SK-N-SH (cell line): Measurements from ENCODE around the gene CBFA2T3. TPM values are rescaled to one million over a fixed set of nuclear protein-coding genes. Genes with fewer than 3 reads are reported as not detected.

Experiments used
- CTCF ChIA-PET: fragments of 300-600, 350-600 bp; formaldehyde crosslinking; extraction: SDS; loops from one replicate; lab custom pipeline; 2021; lab: Yijun Ruan, JAX
- POLR2A ChIA-PET: fragments of 350-600 bp; sonication (Branson Sonifier 250); formaldehyde crosslinking; extraction: SDS; loops from one replicate; lab custom pipeline; 2020; ENCODE audit warnings: antibody characterized with exemption, inconsistent platforms; lab: Yijun Ruan, JAX
- DNase-seq: peaks from one replicate; pipeline ENCODE4 v3.0.0; 2012
- H2AFZ ChIP-seq: fragments of 200-600 bp; sonication (generic); 2 replicates; pipeline ENCODE4 v1.8.1; 2016; ENCODE audit warnings: antibody characterized with exemption, mild to moderate bottlenecking, low read depth
- H3F3A ChIP-seq: fragments of 200-600 bp; sonication (generic); replicated peaks from 2 replicates; pipeline ENCODE3; 2016; ENCODE audit warnings: antibody characterized with exemption, mild to moderate bottlenecking; ENCODE audit not compliant: insufficient read depth
- H3K27ac ChIP-seq, 2 experiments: fragments of 200-500 bp in 1 of 2; fragments of 200-600 bp in 1 of 2; sonication (Bioruptor generic) in 1 of 2; sonication (generic), shearing (Covaris generic) in 1 of 2; 2 replicates each; pipeline versions ENCODE4 v1.5.1 to v1.6.1; 2014 to 2016; ENCODE audit warnings: low read depth in 2 of 2, inconsistent platforms in 1 of 2, low read length in 1 of 2, mild to moderate bottlenecking in 1 of 2, mixed read lengths in 1 of 2
- H3K27me3 ChIP-seq: fragments of 200-600 bp; sonication (generic), shearing (Covaris generic); 2 replicates; pipeline ENCODE4 v1.6.1; 2016; ENCODE audit warnings: mixed run types; ENCODE audit not compliant: insufficient read depth
- H3K36me3 ChIP-seq, 2 experiments: fragments of 200-500 bp in 1 of 2; fragments of 200-600 bp in 1 of 2; sonication (Bioruptor generic) in 1 of 2; sonication (generic) in 1 of 2; replicated peaks in 1 of 2; 2 replicates each; pipeline versions ENCODE3 to v1.5.1; 2014 to 2016; ENCODE audit warnings: low read length in 1 of 2, mild to moderate bottlenecking in 1 of 2; ENCODE audit not compliant: insufficient read depth in 2 of 2, control insufficient read depth in 1 of 2
- H3K4me1 ChIP-seq, 2 experiments: fragments of 200-500 bp in 1 of 2; fragments of 200-600 bp in 1 of 2; sonication (Bioruptor generic) in 1 of 2; sonication (generic), shearing (Covaris generic) in 1 of 2; 2 replicates each; pipeline versions ENCODE4 v1.5.1 to v1.6.1; 2014 to 2016; ENCODE audit warnings: low read depth in 1 of 2, low read length in 1 of 2, mixed run types in 1 of 2; ENCODE audit not compliant: insufficient read depth in 2 of 2, control insufficient read depth in 1 of 2
- H3K4me2 ChIP-seq: fragments of 200-600 bp; sonication (generic), shearing (Covaris generic); 2 replicates; pipeline ENCODE4 v1.6.1; 2017; ENCODE audit warnings: mixed run types
- H3K4me3 ChIP-seq, 2 experiments: fragments of 200-500 bp in 1 of 2; fragments of 200-600 bp in 1 of 2; sonication (Bioruptor generic) in 1 of 2; sonication (generic), shearing (Covaris generic) in 1 of 2; 2 replicates each; pipeline versions ENCODE4 v1.5.1 to v1.8.1; 2014 to 2016; ENCODE audit warnings: low read depth in 2 of 2, inconsistent platforms in 1 of 2, low read length in 1 of 2, mild to moderate bottlenecking in 1 of 2, mixed read lengths in 1 of 2, moderate library complexity in 1 of 2
- H3K79me2 ChIP-seq: fragments of 200-600 bp; sonication (generic); 2 replicates; pipeline ENCODE4 v1.8.1; 2017; ENCODE audit warnings: mild to moderate bottlenecking; ENCODE audit not compliant: insufficient read depth
- H3K9ac ChIP-seq: fragments of 200-600 bp; sonication (generic); 2 replicates; pipeline ENCODE4 v1.6.1; 2017; ENCODE audit warnings: mixed run types
- H3K9me2 ChIP-seq: fragments of 200-600 bp; sonication (generic); 2 replicates; pipeline ENCODE4 v1.6.1; 2017; ENCODE audit warnings: mixed run types
- H3K9me3 ChIP-seq: fragments of 200-600 bp; sonication (generic); 2 replicates; pipeline ENCODE4 v1.6.1; 2017; ENCODE audit warnings: mixed run types, mild to moderate bottlenecking, moderate library complexity
- H4K20me1 ChIP-seq: fragments of 200-600 bp; sonication (generic); 2 replicates; pipeline ENCODE4 v1.6.1; 2017; ENCODE audit warnings: mild to moderate bottlenecking, mixed run types; ENCODE audit not compliant: insufficient read depth
- ELF1 ChIP-seq: IDR thresholded peaks from 2 replicates; pipeline ENCODE4 v1.4.0; 2012
- EZH2phosphoT487 ChIP-seq: fragments of 200-600 bp; sonication (generic); IDR thresholded peaks from 2 replicates; pipeline ENCODE4 v1.6.1; 2017; ENCODE audit warnings: low read depth, mixed run types, mild to moderate bottlenecking, antibody characterized with exemption, moderate library complexity, borderline replicate concordance
- FOXM1 ChIP-seq: IDR thresholded peaks from 2 replicates; pipeline ENCODE4 v1.4.0; 2012; ENCODE audit warnings: low read depth, mild to moderate bottlenecking
- GABPA ChIP-seq: IDR thresholded peaks from 2 replicates; pipeline ENCODE4 v1.4.0; 2012; ENCODE audit warnings: low read depth, mild to moderate bottlenecking
- IRF3 ChIP-seq: fragments of 150-350 bp; IDR thresholded peaks from 2 replicates; pipeline ENCODE4 v1.6.1; 2016; ENCODE audit warnings: mild to moderate bottlenecking, low read depth, low read length
- JUND ChIP-seq: IDR thresholded peaks from 2 replicates; pipeline ENCODE4 v1.4.0; 2012
- NFIC ChIP-seq: IDR thresholded peaks from 2 replicates; pipeline ENCODE4 v1.4.0; 2012; ENCODE audit warnings: borderline replicate concordance
- NRF1 ChIP-seq: IDR thresholded peaks from 2 replicates; pipeline ENCODE4 v1.6.1; 2012; ENCODE audit warnings: low read depth, mild to moderate bottlenecking, low read length
- RAD21 ChIP-seq: IDR thresholded peaks from 2 replicates; pipeline ENCODE4 v1.6.1; 2012; ENCODE audit warnings: mild to moderate bottlenecking, low read length
- RCOR1 ChIP-seq: fragments of 150-350 bp; IDR thresholded peaks from 2 replicates; pipeline ENCODE4 v1.6.1; 2017; ENCODE audit warnings: antibody characterized with exemption, low read length
- RFX5 ChIP-seq: IDR thresholded peaks from 2 replicates; pipeline ENCODE4 v1.6.1; 2012; ENCODE audit warnings: mild to moderate bottlenecking, improper control_type of control experiment, low read length
- TCF12 ChIP-seq: IDR thresholded peaks from 2 replicates; pipeline ENCODE4 v1.4.0; 2012
- TEAD4 ChIP-seq: IDR thresholded peaks from 2 replicates; pipeline ENCODE4 v1.4.0; 2012; ENCODE audit warnings: mild to moderate bottlenecking, borderline replicate concordance; ENCODE audit not compliant: insufficient read depth
- USF2 ChIP-seq: fragments of 150-350 bp; IDR thresholded peaks from 2 replicates; pipeline ENCODE4 v1.6.1; 2017; ENCODE audit warnings: antibody characterized with exemption, low read length, low read depth, borderline replicate concordance
- ZBTB33 ChIP-seq: IDR thresholded peaks from 2 replicates; pipeline ENCODE4 v1.4.0; 2012; ENCODE audit warnings: low read depth, borderline replicate concordance
- WGBS: methylation state at CpG from one replicate; pipeline ENCODE4 v1.1.6; 2017; ENCODE audit warnings: low lambda C conversion rate; 5-methylcytosine and 5-hydroxymethylcytosine counted together
- polyA plus RNA-seq, 3 experiments: library from polyadenylated mRNA; depleted of rRNA; stranded (reverse); fragments of >200 nt; gene quantifications; 2 replicates each; pipeline ENCODE4 v1.2.3, GENCODE V29; 2012
- TF ChIP-seq, protein P1 (sequence below): fragments of 200-600 bp; sonication (generic); IDR thresholded peaks from 2 replicates; pipeline ENCODE4 v1.6.1; 2017; ENCODE audit warnings: antibody characterized with exemption, mild to moderate bottlenecking, moderate library complexity
- TF ChIP-seq, protein P2 (sequence below): IDR thresholded peaks from 2 replicates; pipeline ENCODE4 v1.4.0; 2012; ENCODE audit warnings: low read depth, borderline replicate concordance
- TF ChIP-seq, protein P3 (sequence below): IDR thresholded peaks from 2 replicates; pipeline ENCODE4 v1.4.0; 2012; ENCODE audit warnings: low read depth

The CBFA2T3 gene
- polyA plus RNA-seq, 1 of the 3 experiments (the other 2 are of a cell fraction), result not detected

DNA sequence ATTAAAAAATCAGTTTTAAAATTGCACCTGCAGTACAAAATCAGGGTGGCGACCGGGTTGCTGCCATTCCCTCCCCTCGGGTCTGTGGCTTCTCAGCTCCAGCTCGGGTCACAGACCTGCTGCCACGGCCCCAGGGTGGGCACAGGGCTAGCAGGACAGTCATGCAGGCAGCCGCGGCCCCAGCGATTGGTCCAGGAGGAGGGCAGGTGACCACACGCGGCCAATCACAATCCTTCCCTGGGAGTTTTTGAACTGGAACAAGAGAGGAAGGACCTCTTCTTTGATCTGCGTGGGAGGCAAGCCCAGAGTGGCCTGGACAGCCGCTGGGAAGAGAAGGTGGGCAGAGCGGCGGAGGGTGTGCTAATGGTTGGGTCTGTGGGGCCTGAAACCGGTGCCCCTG is 25.5 kb downstream of the CBFA2T3 start:
- CTCF ChIA-PET, result no interaction called here
- Histone ChIP-seq H3K9ac (no peak overlapping the region), H3K36me3 (no peaks in the 10 kb centered on the region), H3K4me1 (no peaks in the 10 kb centered on the region), H2AFZ (no peak overlapping the region), H3K79me2 (no peaks in the 10 kb centered on the region), H3K4me2 (no peak overlapping the region), H3K27me3 (peaks cover 67% of the 10 kb centered on the region), H4K20me1 (no peaks in the 10 kb centered on the region), H3F3A (no peaks in the 10 kb centered on the region), H3K9me3 (no peaks in the 10 kb centered on the region), H3K27ac (no peak overlapping the region), H3K9me2 (no peaks in the 10 kb centered on the region), H3K4me3 (no peak overlapping the region)
- TF ChIP-seq NRF1, result no peak
- TF ChIP-seq, protein P1, sequence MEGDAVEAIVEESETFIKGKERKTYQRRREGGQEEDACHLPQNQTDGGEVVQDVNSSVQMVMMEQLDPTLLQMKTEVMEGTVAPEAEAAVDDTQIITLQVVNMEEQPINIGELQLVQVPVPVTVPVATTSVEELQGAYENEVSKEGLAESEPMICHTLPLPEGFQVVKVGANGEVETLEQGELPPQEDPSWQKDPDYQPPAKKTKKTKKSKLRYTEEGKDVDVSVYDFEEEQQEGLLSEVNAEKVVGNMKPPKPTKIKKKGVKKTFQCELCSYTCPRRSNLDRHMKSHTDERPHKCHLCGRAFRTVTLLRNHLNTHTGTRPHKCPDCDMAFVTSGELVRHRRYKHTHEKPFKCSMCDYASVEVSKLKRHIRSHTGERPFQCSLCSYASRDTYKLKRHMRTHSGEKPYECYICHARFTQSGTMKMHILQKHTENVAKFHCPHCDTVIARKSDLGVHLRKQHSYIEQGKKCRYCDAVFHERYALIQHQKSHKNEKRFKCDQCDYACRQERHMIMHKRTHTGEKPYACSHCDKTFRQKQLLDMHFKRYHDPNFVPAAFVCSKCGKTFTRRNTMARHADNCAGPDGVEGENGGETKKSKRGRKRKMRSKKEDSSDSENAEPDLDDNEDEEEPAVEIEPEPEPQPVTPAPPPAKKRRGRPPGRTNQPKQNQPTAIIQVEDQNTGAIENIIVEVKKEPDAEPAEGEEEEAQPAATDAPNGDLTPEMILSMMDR, result no peak
- TF ChIP-seq, protein P2, sequence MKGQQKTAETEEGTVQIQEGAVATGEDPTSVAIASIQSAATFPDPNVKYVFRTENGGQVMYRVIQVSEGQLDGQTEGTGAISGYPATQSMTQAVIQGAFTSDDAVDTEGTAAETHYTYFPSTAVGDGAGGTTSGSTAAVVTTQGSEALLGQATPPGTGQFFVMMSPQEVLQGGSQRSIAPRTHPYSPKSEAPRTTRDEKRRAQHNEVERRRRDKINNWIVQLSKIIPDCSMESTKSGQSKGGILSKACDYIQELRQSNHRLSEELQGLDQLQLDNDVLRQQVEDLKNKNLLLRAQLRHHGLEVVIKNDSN, result 0 out of 2 replicates have a peak, but pooled peaks have one; percentile 20
- WGBS, result 51% methylated on average over 13 of the region's 15 CpGs
- DNase-seq, result no peak
- POLR2A ChIA-PET, result no interaction called here

DNA sequence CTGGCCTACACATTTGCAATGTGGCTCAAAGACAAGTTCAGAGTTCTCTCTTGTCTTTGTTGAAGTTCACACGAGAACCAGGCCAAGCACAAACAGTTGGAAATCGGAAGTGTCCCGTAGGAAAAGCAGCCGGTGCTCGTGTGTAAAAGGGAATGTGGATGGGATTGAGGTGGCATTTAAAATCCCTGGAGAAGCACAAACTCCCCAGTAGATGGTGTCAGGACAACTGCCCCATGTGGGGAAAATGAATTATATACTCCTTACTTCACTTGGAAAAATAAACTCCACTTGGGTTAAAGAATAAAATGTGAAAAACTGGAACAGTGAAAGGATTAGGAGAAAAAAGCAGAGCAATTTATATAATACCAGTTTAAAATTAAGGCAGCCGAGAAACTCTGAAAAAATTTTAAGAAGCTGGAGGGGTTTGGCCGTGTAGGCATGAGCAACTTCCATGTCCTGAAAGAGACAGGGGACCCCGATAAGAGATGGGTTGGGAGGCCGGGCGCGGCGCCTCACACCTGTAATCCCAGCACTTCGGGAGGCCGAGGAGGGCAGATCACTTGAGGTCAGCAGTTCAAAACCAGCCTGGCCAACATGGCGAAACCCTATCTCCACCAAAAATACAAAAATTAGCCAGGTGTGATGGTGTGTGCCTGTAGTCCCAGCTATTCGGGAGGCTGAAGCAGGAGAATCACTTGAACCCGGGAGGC is 28.1 kb downstream of the CBFA2T3 start:
- H3K9ac ChIP-seq, result no peak overlapping the region
- no peak overlapping the region for H3K27ac ChIP-seq
- TF ChIP-seq USF2, result no peak
- TF ChIP-seq EZH2phosphoT487, result no peak
- TF ChIP-seq ZBTB33, result no peak
- no peak for TF ChIP-seq ELF1
- TF ChIP-seq RFX5, result no peak
- TF ChIP-seq RAD21, result no peak
- no peak for TF ChIP-seq IRF3
- no peak for TF ChIP-seq FOXM1
- TF ChIP-seq, protein P3, sequence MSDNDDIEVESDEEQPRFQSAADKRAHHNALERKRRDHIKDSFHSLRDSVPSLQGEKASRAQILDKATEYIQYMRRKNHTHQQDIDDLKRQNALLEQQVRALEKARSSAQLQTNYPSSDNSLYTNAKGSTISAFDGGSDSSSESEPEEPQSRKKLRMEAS, result no peak
- TF ChIP-seq TEAD4, result no peak
- TF ChIP-seq NFIC, result no peak
- no peak for TF ChIP-seq GABPA
- no peak for TF ChIP-seq JUND
- no peak for TF ChIP-seq TCF12
- TF ChIP-seq RCOR1, result no peak
- CTCF ChIA-PET, result interaction anchor here (0.7 to 1.7 kb wide), 4 partner anchors 10 to 218 kb away, joined by 3 to 6 read pairs (median 4); partner anchors contain the start of gene CBFA2T3
- POLR2A ChIA-PET, result no interaction called here
- H3K9me3 ChIP-seq, result no peaks in the 10 kb centered on the region
- H3K9me2 ChIP-seq, result no peaks in the 10 kb centered on the region
- H3K79me2 ChIP-seq, result no peaks in the 10 kb centered on the region
- H3K4me1 ChIP-seq, result no peaks in the 10 kb centered on the region
- H3F3A ChIP-seq, result no peaks in the 10 kb centered on the region
- no peaks in the 10 kb centered on the region for H4K20me1 ChIP-seq
- peaks cover 82% of the 10 kb centered on the region for H3K27me3 ChIP-seq
- no peak overlapping the region for H2AFZ ChIP-seq
- H3K4me2 ChIP-seq, result no peak overlapping the region
- no peak overlapping the region for H3K4me3 ChIP-seq
- no peaks in the 10 kb centered on the region for H3K36me3 ChIP-seq
- 49% methylated on average over 17 of the region's 17 CpGs for WGBS
- no peak for DNase-seq
